Measurements from ENCODE around the gene GSG1.

Gene GSG1

DNA sequence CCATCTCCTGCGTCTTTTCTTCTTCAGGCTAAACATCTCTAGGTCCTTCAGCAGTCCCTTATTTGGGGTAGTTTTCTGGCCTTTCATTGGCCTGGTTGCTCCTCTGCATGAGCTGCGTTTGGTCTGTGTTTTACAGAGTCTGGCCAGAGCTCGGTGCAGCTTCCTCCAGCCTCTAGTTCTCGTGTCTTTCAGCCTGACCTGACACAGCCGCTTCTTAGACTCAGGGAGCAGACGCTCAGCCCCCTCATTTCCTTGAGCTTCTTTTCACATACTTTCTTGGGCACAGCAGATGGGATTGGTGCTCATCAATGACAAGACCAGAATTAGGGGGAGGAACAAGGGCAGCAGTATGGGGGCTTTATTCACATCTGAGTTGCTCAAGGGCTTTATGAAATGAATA lies 13.6 kb upstream of the GSG1 start:
- no peak for DNase-seq

DNA sequence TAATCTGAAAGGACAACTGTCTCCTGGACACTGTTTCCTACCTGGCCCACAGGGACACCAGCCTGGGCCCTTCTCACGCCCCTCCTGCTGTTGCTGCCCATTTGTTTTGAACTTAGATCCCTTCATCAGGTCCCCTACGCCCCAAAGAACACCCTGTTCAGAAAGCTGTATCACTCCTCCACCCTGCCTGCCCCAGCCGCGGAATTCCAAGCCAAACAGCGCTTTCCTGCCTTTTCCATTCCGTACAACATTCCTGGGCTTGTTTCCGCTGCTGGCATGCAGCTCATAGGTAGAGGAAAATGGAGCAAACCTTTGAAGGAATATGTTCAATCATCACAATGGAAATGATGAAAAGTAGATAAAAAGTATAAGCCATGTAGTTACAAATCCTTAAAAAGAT lies 12.8 kb upstream of the GSG1 start:
- DNase-seq = no peak

DNA sequence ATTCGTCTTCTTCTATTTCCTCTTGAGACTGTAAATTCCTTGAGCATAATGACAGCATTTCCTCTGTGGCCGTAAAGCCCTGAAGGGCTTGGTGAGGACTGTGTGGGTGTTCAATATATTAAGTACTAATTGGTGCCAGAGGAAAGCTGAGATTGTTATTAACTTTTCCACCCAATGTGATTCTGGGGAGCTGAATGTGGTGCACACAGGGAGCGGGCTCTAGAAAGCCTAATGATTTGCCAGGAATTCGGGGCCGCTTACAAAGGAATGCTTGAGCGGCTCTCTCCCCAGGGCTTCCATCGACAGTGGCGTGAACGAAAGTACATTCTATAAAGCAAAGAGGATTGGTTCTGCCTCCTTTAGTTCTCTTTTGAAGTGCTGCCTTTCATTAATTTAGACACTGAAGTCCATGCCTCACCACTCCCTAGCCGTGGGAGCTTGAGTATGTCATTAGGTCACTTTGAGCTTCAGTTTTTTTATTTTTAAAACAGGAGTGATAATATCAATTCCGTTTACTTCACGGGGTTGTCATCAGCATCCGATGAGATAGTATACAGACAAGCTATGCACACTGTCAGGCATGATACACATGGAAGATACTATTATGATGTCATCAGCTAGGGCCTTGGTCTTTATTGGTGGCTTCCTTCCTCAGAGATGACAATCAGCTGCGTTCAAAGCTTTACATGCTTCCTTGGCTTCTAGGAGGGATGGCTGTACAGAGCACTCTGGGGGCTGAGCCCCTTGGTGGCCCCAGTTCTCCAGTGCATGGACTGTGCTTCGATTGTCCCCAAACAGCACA lies 11.0 kb upstream of the GSG1 start:
- no peak for DNase-seq

DNA sequence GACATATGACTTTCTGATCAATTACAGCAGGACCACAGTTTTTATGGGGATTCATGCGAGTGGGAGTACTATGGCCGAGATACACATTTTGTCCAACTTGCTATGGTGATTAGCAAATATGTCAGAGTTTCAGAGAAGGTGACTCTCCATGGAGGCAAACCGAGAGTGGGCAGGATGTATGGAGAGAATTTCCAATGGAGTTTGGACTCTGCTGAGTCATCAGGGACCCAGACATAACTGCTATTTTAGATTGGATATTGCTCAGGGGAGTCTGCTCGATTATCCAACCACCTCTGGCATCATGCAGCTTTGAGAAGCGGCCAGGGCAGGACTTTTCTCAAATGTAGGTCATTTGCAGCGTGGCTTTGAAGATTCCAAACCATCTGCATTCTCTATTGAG lies 9.5 kb upstream of the GSG1 start:
- DNase-seq = no peak

GRCh38 chr12:13106666-13107065 lies 3.2 kb upstream of the GSG1 start:
- no peak for DNase-seq

GRCh38 chr12:13105781-13106180 lies 2.3 kb upstream of the GSG1 start:
- DNase-seq = no peak

- no peak for DNase-seq
Measured at GRCh38 chr12:13104409-13104808, 942 bp upstream of the GSG1 start.

DNA sequence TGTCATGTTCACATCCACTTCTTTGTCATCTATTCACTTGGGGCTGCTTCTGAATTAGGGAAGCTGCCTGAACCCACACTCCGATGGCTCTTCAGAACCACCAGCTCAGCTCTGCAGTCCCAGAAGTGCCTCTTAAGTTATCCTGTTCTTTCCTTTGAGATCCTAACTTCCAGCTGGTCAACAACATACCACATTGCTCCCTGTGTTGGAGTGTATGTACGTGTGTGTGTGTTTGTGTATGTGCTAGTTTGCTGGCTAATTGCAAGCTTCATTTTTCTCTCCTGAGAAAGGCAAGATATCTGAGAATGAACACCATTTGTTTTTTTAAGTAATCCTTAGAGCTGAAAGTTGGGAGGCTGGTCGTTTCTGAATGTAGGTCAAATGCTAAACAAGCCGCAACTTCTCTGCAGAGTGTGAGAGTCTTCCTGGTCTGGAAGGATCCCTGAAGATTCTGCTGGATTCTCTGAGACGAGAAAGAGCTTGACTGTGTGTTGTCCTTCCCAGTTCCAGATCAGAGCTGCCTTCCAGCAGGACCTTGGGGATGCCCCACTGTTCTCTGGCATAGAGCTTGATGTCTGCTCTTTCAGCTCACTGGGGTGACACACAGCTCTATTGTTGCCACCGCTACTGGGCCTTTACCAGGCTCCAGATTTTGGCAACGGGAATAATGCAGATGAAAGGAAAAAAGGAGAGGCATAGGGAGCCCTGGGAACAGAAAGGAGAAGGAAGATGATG lies 839 bp downstream of the GSG1 start:
- no peak for DNase-seq

- no peak for DNase-seq
Measured at GRCh38 chr12:13101821-13102375, 1.6 kb downstream of the GSG1 start.

GRCh38 chr12:13100882-13101769 lies 2.3 kb downstream of the GSG1 start:
- peak; percentile 32 for DNase-seq

GRCh38 chr12:13100605-13100881 lies 2.9 kb downstream of the GSG1 start:
- DNase-seq = no peak

DNA sequence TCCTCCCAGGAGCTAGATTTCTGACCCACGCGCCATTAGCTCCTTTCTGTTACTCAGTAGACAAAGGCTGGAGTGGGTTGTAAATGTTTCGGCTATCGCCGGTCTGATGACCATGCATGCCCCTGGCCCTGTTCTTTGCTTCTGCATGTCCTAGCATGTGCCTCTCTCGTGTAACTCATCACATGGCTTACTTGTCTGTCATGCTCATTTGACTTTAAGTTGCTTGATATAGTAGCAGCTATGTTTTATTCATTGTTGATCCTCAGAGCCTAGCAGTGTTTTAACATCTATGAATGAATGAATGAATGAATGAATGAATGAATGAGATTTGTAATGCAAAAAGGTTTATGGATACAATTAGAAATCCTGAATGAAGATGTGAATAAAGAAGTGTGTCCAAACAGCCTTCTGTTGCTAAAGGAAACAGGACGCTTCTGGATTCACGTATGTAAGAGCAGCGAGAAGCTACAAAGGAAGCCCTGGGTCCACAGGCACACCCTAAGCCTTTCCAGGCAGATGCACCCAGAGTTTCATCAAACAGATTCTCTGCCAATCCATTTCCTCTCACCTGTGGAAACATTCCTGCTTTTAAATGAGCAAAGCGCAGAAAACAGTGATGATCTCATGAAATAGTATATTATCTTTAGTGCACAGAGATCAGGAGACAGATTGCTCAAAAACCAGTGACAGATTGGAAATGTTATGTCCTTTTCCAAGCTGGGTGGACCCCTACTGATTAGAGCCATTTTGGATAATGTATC lies 3.4 kb downstream of the GSG1 start:
- DNase-seq = no peak

DNA sequence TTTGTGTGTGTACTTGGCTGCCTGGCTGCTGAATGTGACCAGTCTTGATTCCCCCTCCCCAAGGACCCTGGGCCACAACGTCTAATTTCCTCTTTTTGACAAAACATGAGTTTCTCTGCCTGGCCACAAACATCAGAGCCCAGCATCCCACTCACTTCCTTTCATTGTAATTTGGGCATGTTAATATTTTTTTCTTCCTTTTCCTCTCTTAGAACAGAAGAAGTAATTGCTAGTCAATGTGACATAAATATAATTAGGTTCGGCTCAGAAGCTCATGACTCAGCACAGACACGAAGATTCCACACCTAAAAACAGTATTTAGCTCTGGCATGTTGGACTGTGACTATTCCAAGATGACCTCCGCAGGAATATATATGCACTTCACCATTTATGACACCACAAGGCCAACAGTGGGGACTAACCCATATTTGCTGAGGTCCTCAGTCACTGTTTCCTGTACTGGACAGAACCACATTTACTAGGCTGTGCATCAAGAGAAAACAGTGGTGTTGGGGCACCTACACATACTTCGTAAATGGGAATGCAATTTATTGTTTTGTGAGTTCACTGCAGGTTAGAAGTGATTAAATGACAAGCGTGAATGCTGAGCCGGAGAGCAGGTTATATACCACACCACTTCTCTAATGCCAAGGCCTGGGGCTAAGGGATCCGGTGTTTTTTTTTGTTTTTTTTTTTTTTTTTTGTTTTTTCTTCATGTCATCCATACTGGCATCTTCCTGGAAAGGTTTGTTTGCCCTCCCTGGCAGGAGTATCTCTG lies 4.2 kb downstream of the GSG1 start:
- DNase-seq = no peak

DNA sequence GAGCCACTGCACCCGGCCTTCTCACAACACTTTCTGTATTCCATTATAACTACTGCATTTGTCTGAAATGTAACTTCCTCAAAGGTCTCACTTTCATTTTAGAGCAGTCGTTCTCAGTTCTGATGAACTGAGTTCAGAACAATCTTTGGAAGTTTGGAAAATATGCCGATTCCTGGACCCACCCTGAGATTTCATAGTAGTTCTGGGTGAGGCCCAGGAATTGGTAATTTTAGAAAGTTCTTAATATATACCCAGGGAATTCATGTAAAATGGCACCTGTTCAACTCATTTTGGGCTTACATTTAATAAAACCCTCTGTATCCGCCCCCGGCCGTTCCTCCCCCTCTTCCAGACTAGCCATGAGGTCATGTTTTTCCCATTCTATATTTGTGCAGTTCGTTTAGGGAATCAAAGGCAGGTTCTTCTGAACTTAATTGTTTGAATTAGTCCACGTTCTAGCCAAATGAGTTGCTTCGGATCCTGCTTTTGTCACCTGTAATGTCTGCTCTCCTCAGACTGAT lies 5.9 kb downstream of the GSG1 start:
- no peak for DNase-seq

DNA sequence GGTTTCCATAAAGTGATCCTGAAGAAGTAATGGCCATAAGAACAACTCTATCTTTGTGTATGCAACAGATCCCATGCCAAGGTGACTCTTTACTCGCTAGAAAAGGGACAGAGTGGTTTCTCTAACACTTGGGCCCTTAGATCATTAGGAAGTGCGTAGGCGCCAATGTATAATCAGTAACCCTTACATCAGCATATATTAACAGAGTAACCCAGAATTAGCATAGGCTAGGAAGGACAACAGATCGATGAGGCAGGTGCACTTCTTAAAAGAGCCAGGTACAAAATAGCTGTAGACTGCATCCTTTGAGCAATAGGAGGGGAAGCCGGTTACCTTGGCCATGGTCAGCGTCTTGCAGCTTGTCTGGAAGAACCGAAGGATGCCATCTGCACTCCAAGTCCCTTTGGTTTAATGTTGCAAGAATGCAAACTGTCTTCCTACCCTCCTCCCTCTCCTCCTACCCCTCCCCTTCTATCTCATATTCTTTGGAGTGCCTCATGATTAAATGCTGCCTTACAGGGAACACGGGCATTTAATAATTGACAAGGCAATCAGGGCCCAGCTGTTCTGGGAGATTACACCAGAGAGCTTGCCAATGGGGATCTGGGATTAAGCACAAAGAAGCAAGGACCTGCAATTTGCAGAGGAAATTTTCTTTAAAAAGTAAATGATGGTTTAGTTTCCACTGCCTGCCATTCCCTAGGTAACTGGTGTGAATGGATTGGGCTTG lies 8.0 kb downstream of the GSG1 start:
- no peak for DNase-seq

DNA sequence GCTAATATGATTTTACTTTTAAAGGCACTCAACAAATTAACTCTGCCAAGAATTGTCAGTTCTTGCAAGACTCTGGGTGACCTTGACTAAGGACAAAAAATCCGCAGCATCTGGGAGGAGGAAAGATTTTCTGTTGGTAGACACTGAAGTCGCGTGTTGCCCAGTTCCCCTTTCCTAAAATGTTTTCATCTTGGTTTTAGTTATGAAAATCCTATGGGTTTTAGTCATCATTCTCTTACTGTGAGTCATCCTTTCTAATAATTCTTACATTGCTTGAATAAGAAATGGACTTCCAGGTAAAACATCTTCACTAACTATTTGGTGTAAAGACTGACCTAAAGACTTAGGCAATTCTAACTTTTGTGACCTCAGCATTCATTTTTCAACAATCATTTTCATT lies 9.1 kb downstream of the GSG1 start:
- DNase-seq = no peak

DNA sequence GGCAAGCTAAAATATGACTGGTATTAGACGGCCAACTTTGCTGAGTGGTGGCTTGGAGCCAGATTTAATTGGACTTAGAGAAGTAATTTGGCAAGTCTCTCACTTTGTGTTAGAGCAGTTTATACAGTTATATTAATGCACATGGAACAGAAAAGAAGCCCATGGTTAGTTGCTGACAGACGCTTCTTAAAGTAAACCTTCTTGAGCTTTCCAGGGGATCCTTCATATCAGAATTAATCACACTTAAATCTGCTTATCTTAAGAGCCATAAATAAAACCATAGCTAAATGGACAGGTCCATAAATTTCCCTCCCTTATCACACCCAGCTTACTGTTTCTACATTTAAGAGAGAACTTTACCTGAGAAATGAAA lies 9.6 kb downstream of the GSG1 start:
- DNase-seq = no peak

- DNase-seq = no peak
Measured at GRCh38 chr12:13093191-13093847, 10.1 kb downstream of the GSG1 start.

DNA sequence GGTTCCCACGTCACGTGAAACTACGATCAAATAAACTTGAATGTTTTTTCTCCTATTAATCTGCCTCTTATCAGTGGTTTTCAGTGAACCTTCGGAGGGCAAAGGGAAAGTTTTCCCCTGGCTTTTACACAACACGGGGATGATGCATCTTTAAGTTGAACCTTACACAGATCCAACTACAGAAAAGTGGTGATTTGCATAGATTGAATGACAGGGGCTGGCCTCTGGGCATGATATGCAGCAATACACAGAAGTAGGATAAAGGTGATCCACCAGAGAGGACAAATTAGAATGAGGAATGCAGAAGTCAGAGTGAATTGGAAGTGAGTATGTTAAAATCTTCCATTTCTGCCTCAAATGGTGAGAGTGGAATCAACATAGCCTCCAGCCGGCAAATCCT lies 11.6 kb downstream of the GSG1 start:
- no peak for DNase-seq

DNA sequence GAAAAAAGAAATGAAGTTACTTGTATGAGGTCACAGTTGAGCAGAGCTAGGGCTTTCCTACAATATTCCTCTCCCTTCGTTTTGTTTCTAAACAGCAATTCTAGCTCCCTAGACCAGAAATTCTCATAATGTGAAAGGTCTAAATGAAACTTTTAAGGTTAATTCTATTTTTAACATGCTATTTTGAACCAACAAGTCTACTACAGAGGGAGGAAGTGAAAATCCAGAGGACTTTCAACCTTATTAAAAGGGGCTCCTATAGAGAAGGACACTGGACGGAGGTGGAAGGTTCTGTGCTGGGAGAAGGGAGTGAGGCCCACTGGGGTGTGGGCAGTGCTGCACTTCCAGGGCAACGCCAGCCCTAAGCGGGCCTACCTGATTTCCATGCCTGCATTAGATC lies 13.4 kb downstream of the GSG1 start:
- no peak for DNase-seq
